ENCODE data around the gene OR4D2. TPM values are rescaled to one million over a fixed set of nuclear protein-coding genes. Genes with fewer than 3 reads are reported as not detected.

OR4D2 gene
- total and polyA plus RNA-seq, 10 donors = not detected

- Histone ChIP-seq H3K27ac (peak overlapping the region; percentile 30 to 90 (median 82)), H3K36me3 (peaks cover 0 to 18% (median 5%) of the 10 kb centered on the region in 6 donors), H3K4me3 (peak overlapping the region; percentile 46 to 87 (median 58)), H3K27me3 (replicated peaks in 1 of 7) (no peaks in the 10 kb centered on the region), H3K9me3 (no peaks in the 10 kb centered on the region), H3K4me1 (peaks cover 6 to 31% (median 13%) of the 10 kb centered on the region in 6 donors)
- TF ChIP-seq POLR2A (IDR thresholded peaks at IDR 0.05) = no peak
- no peak for TF ChIP-seq CTCF (IDR thresholded peaks at IDR 0.05 in 8 of 11, conservative IDR thresholded peaks at IDR 0.05 in 3 of 11)
- TF ChIP-seq POLR2AphosphoS5 (IDR thresholded peaks at IDR 0.05) = no peak
- DNase-seq = no peak
- WGBS, 5 donors = 50 to 70% (median 63%) methylated on average over 7 of the region's 7 CpGs
- intact Hi-C loops (cut with DNase I; ENCODE audit: low total_unique reads) = no loop called here
Observed at GRCh38 chr17:58219789-58220183, 53.0 kb downstream of the OR4D2 start.

Other genes with a start within 250 kb of the OR4D2 start
- 10 to 100 TPM; 13.2 to 23.5 (median 16.7) TPM for gene CUEDC1, start 211.6 kb upstream of the OR4D2 start, total RNA-seq
- 10 to 100 TPM in 1 of 3 donors, 1 to 10 TPM in 2; 5.4 to 15.7 (median 5.4) TPM for gene CUEDC1, start 211.6 kb upstream of the OR4D2 start, polyA plus RNA-seq
- gene VEZF1, start 178.7 kb upstream of the OR4D2 start, total RNA-seq = 10 to 100 TPM; 43.0 to 59.9 (median 54.2) TPM
- gene VEZF1, start 178.7 kb upstream of the OR4D2 start, polyA plus RNA-seq = 10 to 100 TPM in 2 of 3 donors, 1 to 10 TPM in 1; 10.0 to 19.1 (median 10.2) TPM
- gene SRSF1, start 159.7 kb upstream of the OR4D2 start, total RNA-seq = 100 to 1,000 TPM; 165 to 213 (median 174) TPM
- gene SRSF1, start 159.7 kb upstream of the OR4D2 start, polyA plus RNA-seq = 10 to 100 TPM; 65.8 to 90.4 (median 88.2) TPM
- gene DYNLL2, start 83.6 kb upstream of the OR4D2 start, total RNA-seq = 10 to 100 TPM; 19.4 to 29.7 (median 23.1) TPM
- 10 to 100 TPM in 2 of 3 donors, 1 to 10 TPM in 1; 9.9 to 26.3 (median 11.1) TPM for gene DYNLL2, start 83.6 kb upstream of the OR4D2 start, polyA plus RNA-seq
- under 1 TPM in 6 of 7 donors, not detected in 1; 0.09 to 0.46 (median 0.27) TPM for gene OR4D1, start 18.6 kb upstream of the OR4D2 start, total RNA-seq
- under 1 TPM; 0.13 to 0.23 (median 0.19) TPM for gene OR4D1, start 18.6 kb upstream of the OR4D2 start, polyA plus RNA-seq
- 1 to 10 TPM in 5 of 7 donors, under 1 TPM in 1, not detected in 1; 0.86 to 3.9 (median 2.4) TPM for gene EPX, start 25.7 kb downstream of the OR4D2 start, total RNA-seq
- under 1 TPM; 0.24 to 0.41 (median 0.26) TPM for gene EPX, start 25.7 kb downstream of the OR4D2 start, polyA plus RNA-seq
- 10 to 100 TPM; 11.5 to 17.1 (median 13.7) TPM for gene MKS1, start 52.3 kb downstream of the OR4D2 start, total RNA-seq
- gene MKS1, start 52.3 kb downstream of the OR4D2 start, polyA plus RNA-seq = 10 to 100 TPM in 1 of 3 donors, 1 to 10 TPM in 2; 8.1 to 10.4 (median 9.5) TPM
- not detected for gene LPO, start 71.6 kb downstream of the OR4D2 start, total RNA-seq
- under 1 TPM; 0.02 to 0.10 (median 0.06) TPM for gene LPO, start 71.6 kb downstream of the OR4D2 start, polyA plus RNA-seq
- 10 to 100 TPM in 5 of 7 donors, 1 to 10 TPM in 2; 5.8 to 75.7 (median 15.2) TPM for gene MPO, start 114.0 kb downstream of the OR4D2 start, total RNA-seq
- 1 to 10 TPM in 2 of 3 donors, under 1 TPM in 1; 0.52 to 2.2 (median 2.0) TPM for gene MPO, start 114.0 kb downstream of the OR4D2 start, polyA plus RNA-seq
- gene TSPOAP1, start 161.8 kb downstream of the OR4D2 start, total RNA-seq = 10 to 100 TPM; 14.1 to 31.8 (median 18.5) TPM
- gene TSPOAP1, start 161.8 kb downstream of the OR4D2 start, polyA plus RNA-seq = 10 to 100 TPM; 11.5 to 26.5 (median 24.3) TPM
- gene SUPT4H1, start 185.2 kb downstream of the OR4D2 start, total RNA-seq = 10 to 100 TPM; 37.8 to 80.5 (median 64.0) TPM
- 100 to 1,000 TPM in 2 of 3 donors, 10 to 100 TPM in 1; 77.0 to 106 (median 104) TPM for gene SUPT4H1, start 185.2 kb downstream of the OR4D2 start, polyA plus RNA-seq

Data from spleen (tissue), 11 donors.